ENCODE results near the gene NDEL1.

NDEL1 gene

DNA sequence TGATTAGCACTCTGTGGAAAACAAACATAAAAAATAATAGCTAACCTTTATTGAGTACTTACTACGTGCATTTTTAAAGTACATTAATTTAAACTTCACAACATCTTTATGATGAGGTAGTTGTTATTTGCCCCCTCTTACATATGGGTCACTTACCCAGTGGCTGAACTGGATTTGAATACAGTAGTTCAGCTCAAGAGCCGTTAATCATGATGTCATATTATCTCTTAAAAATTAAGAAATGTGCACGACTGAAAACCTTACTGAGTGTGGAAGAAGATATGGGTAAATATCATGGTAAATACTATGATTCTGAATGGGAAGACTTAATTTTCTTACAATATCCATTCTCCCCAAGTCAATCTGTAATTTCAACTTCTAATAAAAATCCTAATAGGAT is 17.6 kb downstream of the NDEL1 start:
- peaks cover 9% of the 10 kb centered on the region; the same call in 1 of the 2 replicates for H3K36me3 ChIP-seq (ENCODE audit: control insufficient read depth, insufficient read depth, low read length)
- WGBS (ENCODE audit: insufficient coverage, insufficient read length), result no CpG with 5 or more reads among the region's 3 CpGs
- no peaks in the 10 kb centered on the region for H3K27me3 ChIP-seq (ENCODE audit: control insufficient read depth, insufficient read depth, low read length)

DNA sequence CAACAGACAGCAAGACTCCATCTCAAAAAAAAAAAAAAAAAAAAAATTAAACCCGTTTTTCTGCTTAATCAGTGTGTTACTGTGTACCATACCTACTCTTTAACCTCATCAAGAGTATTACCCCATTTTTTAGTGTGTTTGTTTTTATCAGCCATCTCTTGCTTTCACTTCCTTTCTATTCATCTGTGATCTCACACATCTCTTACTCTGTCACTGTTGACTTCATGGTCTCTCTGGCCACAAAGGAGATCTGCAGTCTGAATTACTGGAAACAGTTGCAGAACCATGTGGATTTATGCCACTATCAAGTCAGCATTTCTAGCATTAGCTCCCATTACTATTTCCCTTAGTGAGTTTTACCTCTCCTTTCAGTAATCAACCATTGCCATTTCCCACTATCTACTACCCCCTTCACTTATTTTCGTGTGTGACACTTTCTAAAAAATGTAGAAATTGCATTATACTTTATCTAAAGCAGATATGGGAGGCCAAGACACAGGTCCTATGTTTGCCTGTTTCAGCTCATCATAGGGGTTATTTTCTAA is 20.1 kb downstream of the NDEL1 start:
- no peak for DNase-seq (ENCODE audit: low read depth, low spot score)
- 100% methylated on average over 1 of the region's 2 CpGs for WGBS (ENCODE audit: insufficient coverage, insufficient read length)
- H3K4me3 ChIP-seq (ENCODE audit: low read length), result no peak overlapping the region

More for the DNA sequence above, 17.6 kb downstream of the NDEL1 start:
- H3K9me3 ChIP-seq (ENCODE audit: control insufficient read depth, insufficient read depth, low read length), result no peaks in the 10 kb centered on the region
- H3K4me3 ChIP-seq (ENCODE audit: low read length), result no peak overlapping the region
- H3K27ac ChIP-seq (ENCODE audit: low read length), result no peak overlapping the region
- H3K4me1 ChIP-seq (ENCODE audit: control insufficient read depth, insufficient read depth, low read length), result no peaks in the 10 kb centered on the region
- no peak for DNase-seq (ENCODE audit: low read depth, low spot score)

DNA sequence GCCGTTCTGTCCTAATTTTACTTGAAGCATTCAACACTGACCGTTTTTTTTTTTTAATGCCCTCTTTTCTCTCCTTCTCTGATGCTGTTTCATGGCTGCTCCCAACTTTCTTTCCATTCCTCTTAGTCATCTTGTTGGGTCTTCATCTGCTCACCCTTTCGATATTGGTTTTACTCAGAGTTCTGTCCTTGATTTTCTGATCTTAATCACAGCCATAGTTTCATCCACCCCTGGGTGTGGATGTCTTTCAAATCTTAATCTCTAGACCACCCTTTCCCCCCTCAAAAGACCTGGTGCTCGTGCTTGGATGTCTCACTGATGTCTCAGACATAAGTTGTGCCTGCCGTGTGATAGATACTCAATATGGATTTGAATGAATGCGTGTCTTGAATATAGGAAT is 22.4 kb downstream of the NDEL1 start:
- no CpG with 5 or more reads among the region's 6 CpGs for WGBS (ENCODE audit: insufficient coverage, insufficient read length)
- H3K9me3 ChIP-seq (ENCODE audit: control insufficient read depth, insufficient read depth, low read length), result no peaks in the 10 kb centered on the region
- H3K27me3 ChIP-seq (ENCODE audit: control insufficient read depth, insufficient read depth, low read length), result no peaks in the 10 kb centered on the region
- H3K36me3 ChIP-seq (ENCODE audit: control insufficient read depth, insufficient read depth, low read length), result peaks cover 3% of the 10 kb centered on the region; the same call in 1 of the 2 replicates
- no peak overlapping the region for H3K4me3 ChIP-seq (ENCODE audit: low read length)
- H3K27ac ChIP-seq (ENCODE audit: low read length), result no peak overlapping the region
- no peaks in the 10 kb centered on the region for H3K4me1 ChIP-seq (ENCODE audit: control insufficient read depth, insufficient read depth, low read length)
- no peak for DNase-seq (ENCODE audit: low read depth, low spot score)

More for the DNA sequence above, 20.1 kb downstream of the NDEL1 start:
- no peaks in the 10 kb centered on the region for H3K4me1 ChIP-seq (ENCODE audit: control insufficient read depth, insufficient read depth, low read length)
- H3K27ac ChIP-seq (ENCODE audit: low read length), result no peak overlapping the region
- no peaks in the 10 kb centered on the region for H3K9me3 ChIP-seq (ENCODE audit: control insufficient read depth, insufficient read depth, low read length)
- no peaks in the 10 kb centered on the region for H3K27me3 ChIP-seq (ENCODE audit: control insufficient read depth, insufficient read depth, low read length)
- H3K36me3 ChIP-seq (ENCODE audit: control insufficient read depth, insufficient read depth, low read length), result peaks cover 6% of the 10 kb centered on the region; the same call in 1 of the 2 replicates

DNA sequence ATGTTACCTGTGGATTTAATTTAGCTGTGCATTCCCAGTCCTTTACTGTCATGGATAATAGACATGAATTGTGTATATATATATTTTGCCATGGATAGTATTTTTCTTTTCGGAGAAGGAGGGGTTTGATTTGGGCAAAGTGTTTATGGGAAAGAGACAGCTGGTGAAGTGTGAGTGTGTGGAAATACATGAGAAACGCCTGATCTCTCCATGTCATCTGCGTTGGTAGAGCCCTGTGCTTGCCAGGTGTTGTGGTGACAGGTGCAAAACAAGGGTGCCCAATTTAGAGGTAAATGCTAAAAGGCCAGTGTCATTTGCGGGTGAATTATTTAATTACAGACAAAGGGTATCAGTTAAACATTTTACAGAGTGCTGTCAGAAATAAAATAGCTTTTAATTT is 23.4 kb downstream of the NDEL1 start:
- peaks cover 3% of the 10 kb centered on the region; the same call in 1 of the 2 replicates for H3K36me3 ChIP-seq (ENCODE audit: control insufficient read depth, insufficient read depth, low read length)
- no peaks in the 10 kb centered on the region for H3K9me3 ChIP-seq (ENCODE audit: control insufficient read depth, insufficient read depth, low read length)
- no peaks in the 10 kb centered on the region for H3K4me1 ChIP-seq (ENCODE audit: control insufficient read depth, insufficient read depth, low read length)
- no CpG with 5 or more reads among the region's 4 CpGs for WGBS (ENCODE audit: insufficient coverage, insufficient read length)
- no peaks in the 10 kb centered on the region for H3K27me3 ChIP-seq (ENCODE audit: control insufficient read depth, insufficient read depth, low read length)
- no peak overlapping the region for H3K4me3 ChIP-seq (ENCODE audit: low read length)
- H3K27ac ChIP-seq (ENCODE audit: low read length), result no peak overlapping the region
- DNase-seq (ENCODE audit: low read depth, low spot score), result no peak

DNA sequence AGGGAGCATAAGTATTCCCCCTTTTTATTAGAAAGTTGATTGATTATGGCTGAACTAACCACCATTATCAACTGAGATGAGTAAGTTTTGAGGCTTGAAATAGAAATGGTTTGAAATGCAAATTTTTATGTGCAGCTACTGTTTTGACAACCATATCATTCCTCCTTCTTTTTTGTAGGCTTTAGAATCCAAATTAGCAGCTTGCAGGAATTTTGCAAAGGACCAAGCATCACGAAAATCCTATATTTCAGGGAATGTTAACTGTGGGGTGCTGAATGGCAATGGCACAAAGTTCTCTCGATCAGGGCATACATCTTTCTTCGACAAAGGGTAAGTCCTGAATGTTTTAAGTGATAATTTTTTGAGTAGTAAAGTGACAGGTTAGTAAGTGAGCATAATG is 24.1 kb downstream of the NDEL1 start:
- Histone ChIP-seq H3K9me3 (ENCODE audit: control insufficient read depth, insufficient read depth, low read length) (no peaks in the 10 kb centered on the region), H3K27me3 (ENCODE audit: control insufficient read depth, insufficient read depth, low read length) (no peaks in the 10 kb centered on the region), H3K36me3 (ENCODE audit: control insufficient read depth, insufficient read depth, low read length) (peaks cover 2% of the 10 kb centered on the region; the same call in 1 of the 2 replicates), H3K4me3 (ENCODE audit: low read length) (no peak overlapping the region), H3K4me1 (ENCODE audit: control insufficient read depth, insufficient read depth, low read length) (no peaks in the 10 kb centered on the region), H3K27ac (ENCODE audit: low read length) (no peak overlapping the region)
- no peak for DNase-seq (ENCODE audit: low read depth, low spot score)
- WGBS (ENCODE audit: insufficient coverage, insufficient read length), result no CpG with 5 or more reads among the region's 3 CpGs

DNA sequence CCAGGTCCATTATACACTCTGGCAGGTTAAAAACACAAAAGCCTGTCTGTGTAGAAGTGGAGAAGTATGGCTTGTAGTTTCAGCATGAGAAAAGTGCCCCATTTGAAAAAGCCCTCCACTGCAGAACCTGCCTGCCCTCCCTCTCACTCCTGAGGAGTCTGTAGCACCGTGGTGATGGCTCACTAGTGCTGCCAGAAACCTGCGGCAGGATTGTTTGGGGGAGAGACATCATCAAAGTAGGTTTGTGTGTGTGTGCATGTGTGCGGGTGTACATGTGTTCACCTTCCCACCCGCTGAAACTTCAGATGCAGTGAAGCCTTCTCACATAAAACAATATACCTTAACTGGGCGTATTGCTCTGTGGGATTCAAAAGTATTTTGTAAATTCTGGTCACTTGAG is 26.9 kb downstream of the NDEL1 start:
- Histone ChIP-seq H3K9me3 (ENCODE audit: control insufficient read depth, insufficient read depth, low read length) (no peaks in the 10 kb centered on the region), H3K4me1 (ENCODE audit: control insufficient read depth, insufficient read depth, low read length) (no peaks in the 10 kb centered on the region), H3K27me3 (ENCODE audit: control insufficient read depth, insufficient read depth, low read length) (no peaks in the 10 kb centered on the region), H3K36me3 (ENCODE audit: control insufficient read depth, insufficient read depth, low read length) (peaks cover 4% of the 10 kb centered on the region; the same call in 1 of the 2 replicates), H3K4me3 (ENCODE audit: low read length) (no peak overlapping the region), H3K27ac (ENCODE audit: low read length) (no peak overlapping the region)
- no CpG with 5 or more reads among the region's 5 CpGs for WGBS (ENCODE audit: insufficient coverage, insufficient read length)
- DNase-seq (ENCODE audit: low read depth, low spot score), result no peak

DNA sequence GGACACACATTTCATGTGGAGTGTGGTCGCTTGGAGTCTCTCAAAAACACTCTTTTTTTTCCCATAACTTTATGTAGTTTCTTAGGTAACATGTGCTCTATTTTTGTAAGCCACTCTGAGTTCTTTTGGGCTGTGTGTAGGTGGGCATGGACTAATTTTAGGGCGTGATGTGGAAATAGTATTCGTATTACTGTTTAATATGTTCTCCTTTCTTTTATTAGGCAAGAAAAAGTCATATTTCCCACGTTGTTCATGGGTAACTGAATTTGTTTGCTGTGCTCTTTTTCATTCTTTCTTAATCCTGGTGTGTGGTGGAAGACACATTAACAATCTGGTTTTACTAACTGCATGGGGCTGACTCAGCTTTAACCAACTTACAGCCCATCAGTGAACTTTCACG is 27.4 kb downstream of the NDEL1 start:
- Histone ChIP-seq H3K4me3 (ENCODE audit: low read length) (no peak overlapping the region), H3K36me3 (ENCODE audit: control insufficient read depth, insufficient read depth, low read length) (peaks cover 4% of the 10 kb centered on the region; the same call in 1 of the 2 replicates), H3K9me3 (ENCODE audit: control insufficient read depth, insufficient read depth, low read length) (no peaks in the 10 kb centered on the region), H3K27me3 (ENCODE audit: control insufficient read depth, insufficient read depth, low read length) (no peaks in the 10 kb centered on the region), H3K27ac (ENCODE audit: low read length) (no peak overlapping the region), H3K4me1 (ENCODE audit: control insufficient read depth, insufficient read depth, low read length) (no peaks in the 10 kb centered on the region)
- WGBS (ENCODE audit: insufficient coverage, insufficient read length), result no CpG with 5 or more reads among the region's 5 CpGs
- no peak for DNase-seq (ENCODE audit: low read depth, low spot score)

DNA sequence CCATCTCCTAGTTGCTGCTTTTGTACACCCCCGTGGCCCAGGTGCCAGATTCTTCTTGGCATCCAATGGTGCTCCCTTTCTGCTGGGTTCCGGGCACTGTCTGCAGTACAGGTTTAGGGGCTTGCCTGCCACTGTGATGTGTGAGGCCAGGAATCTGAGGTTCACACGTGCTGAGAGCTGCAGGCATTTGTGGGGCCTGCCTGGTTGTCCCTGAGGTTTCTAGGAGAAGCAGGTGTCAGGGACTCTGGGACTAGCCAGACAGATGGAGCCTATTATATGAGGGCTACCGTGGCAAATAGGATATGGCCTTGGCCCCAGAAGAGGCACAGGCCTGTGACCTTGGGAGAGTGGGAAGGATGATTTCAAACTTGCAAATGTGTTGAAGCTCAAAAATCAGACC is 29.3 kb downstream of the NDEL1 start:
- no peaks in the 10 kb centered on the region for H3K4me1 ChIP-seq (ENCODE audit: control insufficient read depth, insufficient read depth, low read length)
- no peak overlapping the region for H3K4me3 ChIP-seq (ENCODE audit: low read length)
- no peaks in the 10 kb centered on the region for H3K9me3 ChIP-seq (ENCODE audit: control insufficient read depth, insufficient read depth, low read length)
- peaks cover 4% of the 10 kb centered on the region; the same call in 1 of the 2 replicates for H3K36me3 ChIP-seq (ENCODE audit: control insufficient read depth, insufficient read depth, low read length)
- H3K27me3 ChIP-seq (ENCODE audit: control insufficient read depth, insufficient read depth, low read length), result no peaks in the 10 kb centered on the region
- WGBS (ENCODE audit: insufficient coverage, insufficient read length), result no CpG with 5 or more reads among the region's 4 CpGs
- H3K27ac ChIP-seq (ENCODE audit: low read length), result no peak overlapping the region
- no peak for DNase-seq (ENCODE audit: low read depth, low spot score)

DNA sequence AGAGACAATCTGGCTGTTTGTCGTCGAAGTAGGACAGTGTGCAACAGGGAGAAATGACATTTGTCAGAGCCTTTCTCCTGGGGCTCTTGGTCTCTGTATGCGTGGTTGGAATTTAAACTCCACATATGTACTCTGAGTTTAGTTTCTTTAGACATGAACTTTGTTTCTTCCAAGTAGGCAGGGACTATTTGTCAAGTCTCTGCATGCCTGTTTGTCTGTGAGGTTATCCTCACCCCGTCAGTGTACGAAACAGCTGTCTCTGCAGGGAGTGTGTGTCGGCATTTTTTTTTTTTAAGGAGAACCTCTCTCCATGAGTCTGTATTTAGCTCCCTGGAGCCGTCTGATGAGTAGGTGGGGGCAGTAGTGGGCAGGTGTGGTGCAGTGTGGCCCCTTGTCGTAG is 29.7 kb downstream of the NDEL1 start:
- no peak overlapping the region for H3K27ac ChIP-seq (ENCODE audit: low read length)
- DNase-seq (ENCODE audit: low read depth, low spot score), result no peak
- peaks cover 4% of the 10 kb centered on the region; the same call in 1 of the 2 replicates for H3K36me3 ChIP-seq (ENCODE audit: control insufficient read depth, insufficient read depth, low read length)
- H3K4me1 ChIP-seq (ENCODE audit: control insufficient read depth, insufficient read depth, low read length), result no peaks in the 10 kb centered on the region
- no peaks in the 10 kb centered on the region for H3K9me3 ChIP-seq (ENCODE audit: control insufficient read depth, insufficient read depth, low read length)
- H3K4me3 ChIP-seq (ENCODE audit: low read length), result no peak overlapping the region
- no CpG with 5 or more reads among the region's 8 CpGs for WGBS (ENCODE audit: insufficient coverage, insufficient read length)
- H3K27me3 ChIP-seq (ENCODE audit: control insufficient read depth, insufficient read depth, low read length), result no peaks in the 10 kb centered on the region

DNA sequence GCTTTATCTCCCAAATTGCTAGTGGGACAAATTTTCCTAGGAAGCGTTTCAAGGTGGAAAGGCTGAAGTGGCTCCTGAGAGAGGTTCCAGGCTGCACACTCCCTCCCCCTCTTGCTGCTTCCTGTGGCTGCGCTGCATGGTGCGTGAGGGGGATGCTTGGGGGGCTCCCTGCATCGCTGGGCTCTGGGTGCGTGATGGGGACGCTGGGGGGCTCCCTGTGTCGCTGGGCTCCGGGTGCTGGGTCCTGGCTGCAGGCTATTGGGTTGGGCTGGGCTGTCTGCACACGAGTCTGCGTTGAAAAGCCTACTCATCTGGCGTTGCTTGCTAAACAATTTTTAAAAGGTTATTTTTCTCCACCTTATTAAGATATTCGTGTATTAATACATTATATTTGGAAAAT is 30.1 kb downstream of the NDEL1 start:
- WGBS (ENCODE audit: insufficient coverage, insufficient read length), result 100% methylated on average over 1 of the region's 12 CpGs
- no peak overlapping the region for H3K27ac ChIP-seq (ENCODE audit: low read length)

DNA sequence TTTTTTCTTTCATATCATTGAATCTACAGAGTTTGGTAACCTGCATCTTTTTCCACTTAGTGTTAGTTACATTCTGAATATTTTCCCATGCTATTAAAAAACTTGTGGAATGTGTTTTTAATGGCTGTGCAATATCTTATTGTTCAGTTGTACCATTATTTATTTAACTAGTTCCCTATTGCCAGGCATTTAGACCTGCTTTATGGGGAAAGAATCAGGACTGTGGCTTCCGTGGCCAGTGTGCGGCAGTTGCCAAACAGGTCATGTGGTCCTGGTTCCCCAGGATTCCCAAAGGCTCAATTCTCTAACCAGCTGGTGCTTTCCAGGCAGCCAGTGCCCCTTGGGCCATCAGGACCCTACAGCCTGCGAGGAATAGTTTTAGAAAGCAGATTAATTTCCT is 30.8 kb downstream of the NDEL1 start:
- peaks cover 4% of the 10 kb centered on the region; the same call in 1 of the 2 replicates for H3K36me3 ChIP-seq (ENCODE audit: control insufficient read depth, insufficient read depth, low read length)
- no peaks in the 10 kb centered on the region for H3K4me1 ChIP-seq (ENCODE audit: control insufficient read depth, insufficient read depth, low read length)
- no peak for DNase-seq (ENCODE audit: low read depth, low spot score)
- no peaks in the 10 kb centered on the region for H3K27me3 ChIP-seq (ENCODE audit: control insufficient read depth, insufficient read depth, low read length)
- WGBS (ENCODE audit: insufficient coverage, insufficient read length), result no CpG with 5 or more reads among the region's 3 CpGs
- no peaks in the 10 kb centered on the region for H3K9me3 ChIP-seq (ENCODE audit: control insufficient read depth, insufficient read depth, low read length)
- H3K4me3 ChIP-seq (ENCODE audit: low read length), result no peak overlapping the region
- H3K27ac ChIP-seq (ENCODE audit: low read length), result no peak overlapping the region

More for the DNA sequence above, 30.1 kb downstream of the NDEL1 start:
- Histone ChIP-seq H3K4me3 (ENCODE audit: low read length) (no peak overlapping the region), H3K9me3 (ENCODE audit: control insufficient read depth, insufficient read depth, low read length) (no peaks in the 10 kb centered on the region), H3K4me1 (ENCODE audit: control insufficient read depth, insufficient read depth, low read length) (no peaks in the 10 kb centered on the region), H3K27me3 (ENCODE audit: control insufficient read depth, insufficient read depth, low read length) (no peaks in the 10 kb centered on the region), H3K36me3 (ENCODE audit: control insufficient read depth, insufficient read depth, low read length) (peaks cover 4% of the 10 kb centered on the region; the same call in 1 of the 2 replicates)
- no peak for DNase-seq (ENCODE audit: low read depth, low spot score)

All from iPS DF 6.9 (cell line).